H9 (cell line): Measurements from ENCODE around the gene AGMO. TPM values are rescaled to one million over a fixed set of nuclear protein-coding genes. Genes with fewer than 3 reads are reported as not detected.

ENCODE experiments used
- DNase-seq: peaks from one replicate; pipeline ENCODE4 v3.0.0-alpha.2; 2017
- H2AFZ ChIP-seq: one replicate; pipeline ENCODE4 v1.6.1; 2013; ENCODE audit warnings: mild to moderate bottlenecking, low read length, control low read depth, moderate library complexity
- H2AK5ac ChIP-seq: 2 replicates; pipeline ENCODE4 v1.6.1; 2013; ENCODE audit warnings: low read length, control low read depth, mixed read lengths; ENCODE audit not compliant: insufficient read length
- H2BK120ac ChIP-seq: one replicate; pipeline ENCODE4 v1.6.1; 2013; ENCODE audit warnings: low read depth, mild to moderate bottlenecking, low read length, control low read depth, inconsistent platforms; ENCODE audit not compliant: poor library complexity, severe bottlenecking
- H2BK12ac ChIP-seq: 2 replicates; pipeline ENCODE4 v1.6.1; 2013; ENCODE audit warnings: low read length, control low read depth, mixed read lengths, low read depth; ENCODE audit not compliant: insufficient read length
- H2BK15ac ChIP-seq: 2 replicates; pipeline ENCODE4 v1.6.1; 2013; ENCODE audit warnings: low read depth, low read length, control low read depth
- H2BK20ac ChIP-seq: one replicate; pipeline ENCODE4 v1.6.1; 2013; ENCODE audit warnings: low read depth, mild to moderate bottlenecking, low read length, control low read depth, inconsistent platforms; ENCODE audit not compliant: poor library complexity, severe bottlenecking
- H2BK5ac ChIP-seq: 2 replicates; pipeline ENCODE4 v1.6.1; 2013; ENCODE audit warnings: low read length, control low read depth, mixed read lengths; ENCODE audit not compliant: insufficient read length
- H3K14ac ChIP-seq: 2 replicates; pipeline ENCODE4 v1.6.1; 2013; ENCODE audit warnings: low read length, control low read depth; ENCODE audit not compliant: insufficient read depth
- H3K18ac ChIP-seq: 2 replicates; pipeline ENCODE4 v1.6.1; 2013; ENCODE audit warnings: low read depth, mild to moderate bottlenecking, mixed read lengths, low read length, control low read depth; ENCODE audit not compliant: insufficient read length
- H3K23ac ChIP-seq: 2 replicates; pipeline ENCODE4 v1.6.1; 2013; ENCODE audit warnings: low read length, control low read depth, mixed read lengths, low read depth; ENCODE audit not compliant: insufficient read length
- H3K23me2 ChIP-seq: 2 replicates; pipeline ENCODE4 v1.6.1; 2013; ENCODE audit warnings: low read depth, mild to moderate bottlenecking, mixed read lengths, low read length, control low read depth; ENCODE audit not compliant: insufficient read length, poor library complexity, severe bottlenecking
- H3K27ac ChIP-seq: 2 replicates; pipeline ENCODE4 v1.5.1; 2013; ENCODE audit warnings: low read length, control low read depth, mixed read lengths, low read depth; ENCODE audit not compliant: insufficient read length
- H3K27me3 ChIP-seq: 2 replicates; pipeline ENCODE4 v1.6.1; 2013; ENCODE audit warnings: low read length, control low read depth, inconsistent platforms; ENCODE audit not compliant: insufficient read depth
- H3K4ac ChIP-seq: 2 replicates; pipeline ENCODE4 v1.6.1; 2013; ENCODE audit warnings: low read depth, mild to moderate bottlenecking, control low read depth, inconsistent platforms, low read length, moderate library complexity
- H3K4me1 ChIP-seq: 2 replicates; pipeline ENCODE4 v1.6.1; 2013; ENCODE audit warnings: low read length, control low read depth, inconsistent platforms; ENCODE audit not compliant: insufficient read depth
- H3K4me2 ChIP-seq: 2 replicates; pipeline ENCODE4 v1.6.1; 2013; ENCODE audit warnings: low read length, control low read depth, mixed read lengths; ENCODE audit not compliant: insufficient read length, insufficient read depth
- H3K56ac ChIP-seq: 2 replicates; pipeline ENCODE4 v1.6.1; 2013; ENCODE audit warnings: low read depth, mild to moderate bottlenecking, mixed read lengths, low read length, control low read depth; ENCODE audit not compliant: insufficient read length
- H3K79me1 ChIP-seq: 2 replicates; pipeline ENCODE4 v1.6.1; 2013; ENCODE audit warnings: low read depth, mild to moderate bottlenecking, moderate library complexity, low read length, control low read depth, inconsistent platforms; ENCODE audit not compliant: insufficient read depth, poor library complexity, severe bottlenecking
- H3K79me2 ChIP-seq: 2 replicates; pipeline ENCODE4 v1.6.1; 2013; ENCODE audit warnings: low read length, control low read depth, inconsistent platforms; ENCODE audit not compliant: insufficient read depth
- H3K9ac ChIP-seq: 2 replicates; pipeline ENCODE4 v1.6.1; 2013; ENCODE audit warnings: low read length, control low read depth, mixed read lengths; ENCODE audit not compliant: insufficient read length; ENCODE audit errors: extremely low read depth
- H3K9me3 ChIP-seq: one replicate; pipeline ENCODE4 v1.6.1; 2013; ENCODE audit warnings: low read depth, low read length, inconsistent platforms; ENCODE audit not compliant: control insufficient read depth
- H3T11ph ChIP-seq: one replicate; pipeline ENCODE4 v1.6.1; 2013; ENCODE audit warnings: mild to moderate bottlenecking, low read length, control low read depth, inconsistent platforms
- H4K20me1 ChIP-seq: one replicate; pipeline ENCODE4 v1.6.1; 2013; ENCODE audit not compliant: control insufficient read depth, insufficient read length, insufficient read depth
- H4K5ac ChIP-seq: 2 replicates; pipeline ENCODE4 v1.6.1; 2013; ENCODE audit warnings: low read depth, mild to moderate bottlenecking, mixed read lengths, low read length, control low read depth; ENCODE audit not compliant: insufficient read length
- H4K8ac ChIP-seq: replicated peaks from 2 replicates; pipeline ENCODE4 v1.6.1; 2013; ENCODE audit warnings: low read length, control low read depth, mixed read lengths, low read depth; ENCODE audit not compliant: insufficient read length
- H4K91ac ChIP-seq: 2 replicates; pipeline ENCODE4 v1.6.1; 2013; ENCODE audit warnings: low read depth, mild to moderate bottlenecking, moderate library complexity, mixed read lengths, low read length, control low read depth; ENCODE audit not compliant: insufficient read length
- H3K27ac Mint-ChIP-seq, 3 experiments: 2 replicates in 2 of 3; 3 replicates in 1 of 3; pipeline ENCODE4 v1.8.0; 2020 to 2021; ENCODE audit warnings: mixed read lengths in 3 of 3, mild to moderate bottlenecking in 1 of 3, moderate library complexity in 1 of 3
- H3K27me3 Mint-ChIP-seq: 2 replicates; pipeline ENCODE4 v1.8.0; 2021; ENCODE audit warnings: low read depth, mild to moderate bottlenecking, moderate library complexity, mixed read lengths
- H3K36me3 Mint-ChIP-seq, 3 experiments: 2 replicates in 2 of 3; 3 replicates in 1 of 3; pipeline ENCODE4 v1.8.0; 2020 to 2021; ENCODE audit warnings: low read depth in 3 of 3, mixed read lengths in 3 of 3; ENCODE audit not compliant: insufficient read depth in 1 of 3
- H3K4me1 Mint-ChIP-seq, 2 experiments: 2 replicates each; pipeline ENCODE4 v1.8.0; 2020; ENCODE audit warnings: mixed read lengths in 2 of 2
- H3K4me3 Mint-ChIP-seq, 2 experiments: 2 replicates in 1 of 2; 3 replicates in 1 of 2; pipeline ENCODE4 v1.8.0; 2020 to 2021; ENCODE audit warnings: mild to moderate bottlenecking in 2 of 2, mixed read lengths in 2 of 2, moderate library complexity in 1 of 2
- H3K9me3 Mint-ChIP-seq, 2 experiments: 2 replicates in 1 of 2; 3 replicates in 1 of 2; pipeline ENCODE4 v1.8.0; 2020; ENCODE audit warnings: mild to moderate bottlenecking in 2 of 2, mixed read lengths in 2 of 2, moderate library complexity in 1 of 2
- WGBS: extraction: QIAGEN DNeasy Blood & Tissue Kit; methylation state at CpG from one replicate; pipeline ENCODE4 v1.1.7; 2013; ENCODE audit warnings: missing lambda C conversion rate, low lambda C conversion rate, mixed read lengths; ENCODE audit not compliant: insufficient read length; ENCODE audit errors: extremely low coverage; 5-methylcytosine and 5-hydroxymethylcytosine counted together
- total RNA-seq: library from RNA; stranded (reverse); gene quantifications from 2 replicates; pipeline ENCODE4 v1.2.1, GENCODE V29; 2021
- TF ChIP-seq, protein P1 (sequence below): fragments of 200-600 bp; sonication (generic); conservative IDR thresholded peaks from 3 replicates; pipeline ENCODE4 v1.8.0; 2021; ENCODE audit warnings: antibody characterized with exemption, mild to moderate bottlenecking

AGMO gene
- total RNA-seq, 1 experiment from 2014 or later = 0.70 TPM

DNA sequence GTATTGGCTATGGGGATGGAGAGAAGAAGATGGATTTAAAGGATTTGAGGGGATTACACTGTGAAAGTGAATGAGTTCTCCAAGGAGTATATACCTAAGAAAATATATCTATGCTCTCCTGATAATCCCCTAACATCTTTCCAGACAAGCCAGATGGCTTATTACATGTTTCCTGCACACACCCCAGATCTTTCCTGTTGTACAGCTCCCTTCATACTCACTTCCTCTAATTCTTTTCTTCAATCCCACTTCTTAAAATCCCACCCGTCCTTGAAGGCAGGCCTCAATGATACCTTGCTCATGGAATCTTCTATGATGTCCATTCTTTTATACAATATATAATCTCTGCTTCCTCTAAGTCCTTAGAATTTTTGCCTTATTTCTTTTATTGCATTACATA is 342.1 kb downstream of the AGMO start:
- DNase-seq = no peak
- Histone ChIP-seq H3K4ac (no peak overlapping the region), H2BK120ac (no peak overlapping the region), H3K9me3 (no peaks in the 10 kb centered on the region), H2BK12ac (no peak overlapping the region), H3K23me2 (no peaks in the 10 kb centered on the region), H3K79me2 (no peaks in the 10 kb centered on the region), H4K8ac (no peak overlapping the region), H4K91ac (no peak overlapping the region), H3K27ac (no peak overlapping the region), H3K18ac (no peak overlapping the region), H3K27me3 (no peaks in the 10 kb centered on the region), H3K56ac (no peak overlapping the region), H4K5ac (no peak overlapping the region), H3K79me1 (no peaks in the 10 kb centered on the region), H3T11ph (no peak overlapping the region), H3K23ac (no peak overlapping the region), H3K4me2 (no peak overlapping the region), H3K4me1 (0 out of 2 replicates have a peak, but pooled peaks cover 3% of the 10 kb centered on the region), H2AK5ac (no peak overlapping the region), H4K20me1 (no peaks in the 10 kb centered on the region), H2BK5ac (no peak overlapping the region), H2BK20ac (no peak overlapping the region), H2AFZ (no peak overlapping the region), H3K14ac (no peak overlapping the region), H2BK15ac (no peak overlapping the region), H3K9ac (no peak overlapping the region)
- Mint-ChIP-seq H3K4me3 (no peak overlapping the region), H3K4me1 (0 out of 4 replicates have a peak, but pooled peaks cover 0 to 5% of the 10 kb centered on the region in 2 experiments), H3K9me3 (peaks cover 0 to 5% of the 10 kb centered on the region in 2 experiments; a peak in 1 of 5 replicates), H3K27ac (no peak overlapping the region; a peak in 1 of 7 replicates), H3K36me3 (peaks cover 0 to 5% (median 0%) of the 10 kb centered on the region in 3 experiments; a peak in 1 of 7 replicates), H3K27me3 (no peaks in the 10 kb centered on the region)
- WGBS = no CpG with 5 or more reads among the region's 1 CpG
- TF ChIP-seq, protein P1, sequence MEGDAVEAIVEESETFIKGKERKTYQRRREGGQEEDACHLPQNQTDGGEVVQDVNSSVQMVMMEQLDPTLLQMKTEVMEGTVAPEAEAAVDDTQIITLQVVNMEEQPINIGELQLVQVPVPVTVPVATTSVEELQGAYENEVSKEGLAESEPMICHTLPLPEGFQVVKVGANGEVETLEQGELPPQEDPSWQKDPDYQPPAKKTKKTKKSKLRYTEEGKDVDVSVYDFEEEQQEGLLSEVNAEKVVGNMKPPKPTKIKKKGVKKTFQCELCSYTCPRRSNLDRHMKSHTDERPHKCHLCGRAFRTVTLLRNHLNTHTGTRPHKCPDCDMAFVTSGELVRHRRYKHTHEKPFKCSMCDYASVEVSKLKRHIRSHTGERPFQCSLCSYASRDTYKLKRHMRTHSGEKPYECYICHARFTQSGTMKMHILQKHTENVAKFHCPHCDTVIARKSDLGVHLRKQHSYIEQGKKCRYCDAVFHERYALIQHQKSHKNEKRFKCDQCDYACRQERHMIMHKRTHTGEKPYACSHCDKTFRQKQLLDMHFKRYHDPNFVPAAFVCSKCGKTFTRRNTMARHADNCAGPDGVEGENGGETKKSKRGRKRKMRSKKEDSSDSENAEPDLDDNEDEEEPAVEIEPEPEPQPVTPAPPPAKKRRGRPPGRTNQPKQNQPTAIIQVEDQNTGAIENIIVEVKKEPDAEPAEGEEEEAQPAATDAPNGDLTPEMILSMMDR = no peak
